ENCODE data around the gene KRT76.

The KRT76 gene

GRCh38 chr12:52817003-52817698 is 40.0 kb upstream of the KRT76 start:
- TF ChIP-seq, protein P1, sequence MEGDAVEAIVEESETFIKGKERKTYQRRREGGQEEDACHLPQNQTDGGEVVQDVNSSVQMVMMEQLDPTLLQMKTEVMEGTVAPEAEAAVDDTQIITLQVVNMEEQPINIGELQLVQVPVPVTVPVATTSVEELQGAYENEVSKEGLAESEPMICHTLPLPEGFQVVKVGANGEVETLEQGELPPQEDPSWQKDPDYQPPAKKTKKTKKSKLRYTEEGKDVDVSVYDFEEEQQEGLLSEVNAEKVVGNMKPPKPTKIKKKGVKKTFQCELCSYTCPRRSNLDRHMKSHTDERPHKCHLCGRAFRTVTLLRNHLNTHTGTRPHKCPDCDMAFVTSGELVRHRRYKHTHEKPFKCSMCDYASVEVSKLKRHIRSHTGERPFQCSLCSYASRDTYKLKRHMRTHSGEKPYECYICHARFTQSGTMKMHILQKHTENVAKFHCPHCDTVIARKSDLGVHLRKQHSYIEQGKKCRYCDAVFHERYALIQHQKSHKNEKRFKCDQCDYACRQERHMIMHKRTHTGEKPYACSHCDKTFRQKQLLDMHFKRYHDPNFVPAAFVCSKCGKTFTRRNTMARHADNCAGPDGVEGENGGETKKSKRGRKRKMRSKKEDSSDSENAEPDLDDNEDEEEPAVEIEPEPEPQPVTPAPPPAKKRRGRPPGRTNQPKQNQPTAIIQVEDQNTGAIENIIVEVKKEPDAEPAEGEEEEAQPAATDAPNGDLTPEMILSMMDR (IDR thresholded peaks at IDR 0.05; ENCODE audit: control insufficient read depth, insufficient read depth, low read depth, low read length, missing control alignments), result no peak
- no peak for DNase-seq (ENCODE audit: low read depth)
- no peak overlapping the region for H3K4me3 ChIP-seq (ENCODE audit: control insufficient read depth, low read depth, low read length)

DNA sequence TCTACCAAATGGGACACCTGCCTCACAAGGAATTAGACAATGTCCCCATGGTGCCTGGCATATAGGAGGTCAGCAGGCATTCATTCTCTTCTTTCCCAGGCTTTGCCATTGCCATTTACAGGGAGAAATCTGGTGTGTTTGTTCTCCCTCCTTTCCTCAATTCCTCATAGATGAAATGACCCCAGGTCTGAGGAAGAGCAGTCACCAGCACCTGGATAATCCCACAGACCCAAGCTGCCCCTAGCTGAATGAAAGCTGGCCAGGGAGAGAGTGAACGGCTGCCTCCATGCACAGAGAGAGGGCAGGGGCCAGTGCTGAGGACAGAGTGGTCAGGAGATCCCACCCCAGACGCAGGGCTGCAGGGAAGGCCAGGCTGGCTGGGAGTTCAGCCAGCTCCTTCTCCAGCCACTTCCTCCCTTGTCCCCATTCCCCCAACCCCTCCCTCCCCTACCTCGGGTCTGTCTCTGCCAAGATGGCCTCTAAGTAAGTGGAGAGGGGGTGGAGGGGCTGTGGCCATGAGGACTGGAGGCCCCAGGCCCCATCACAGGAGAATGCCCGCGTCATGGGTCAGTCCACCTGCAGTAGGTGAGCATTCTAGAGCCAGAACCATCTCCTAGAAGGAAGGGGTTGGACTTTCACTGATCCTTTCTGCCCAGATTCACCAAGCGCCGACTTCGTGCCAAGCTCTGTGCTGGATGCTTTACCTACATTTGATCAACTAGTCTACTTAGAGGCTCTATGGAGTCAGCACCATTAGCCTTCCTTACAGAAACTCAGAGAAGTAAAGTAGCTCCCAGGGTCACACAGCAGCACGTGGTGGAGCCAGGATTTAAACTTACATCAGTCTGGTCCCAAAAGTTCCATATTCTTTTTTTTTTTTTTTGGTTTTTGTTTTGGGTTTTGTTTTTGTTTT is 38.8 kb upstream of the KRT76 start:
- TF ChIP-seq, protein P1 (IDR thresholded peaks at IDR 0.05; ENCODE audit: control insufficient read depth, insufficient read depth, low read depth, low read length, missing control alignments), result no peak
- H3K4me3 ChIP-seq (ENCODE audit: control insufficient read depth, low read depth, low read length), result no peak overlapping the region
- DNase-seq (ENCODE audit: low read depth), result no peak

GRCh38 chr12:52815161-52815560 is 38.0 kb upstream of the KRT76 start:
- TF ChIP-seq, protein P1 (IDR thresholded peaks at IDR 0.05; ENCODE audit: control insufficient read depth, insufficient read depth, low read depth, low read length, missing control alignments), result no peak
- DNase-seq (ENCODE audit: low read depth), result no peak
- no peak overlapping the region for H3K4me3 ChIP-seq (ENCODE audit: control insufficient read depth, low read depth, low read length)

- no peak overlapping the region for H3K4me3 ChIP-seq (ENCODE audit: control insufficient read depth, low read depth, low read length)
- no peak for DNase-seq (ENCODE audit: low read depth)
- TF ChIP-seq, protein P1 (IDR thresholded peaks at IDR 0.05; ENCODE audit: control insufficient read depth, insufficient read depth, low read depth, low read length, missing control alignments), result no peak
These were observed 37.6 kb upstream of the KRT76 start for GRCh38 chr12:52814710-52815155.

DNA sequence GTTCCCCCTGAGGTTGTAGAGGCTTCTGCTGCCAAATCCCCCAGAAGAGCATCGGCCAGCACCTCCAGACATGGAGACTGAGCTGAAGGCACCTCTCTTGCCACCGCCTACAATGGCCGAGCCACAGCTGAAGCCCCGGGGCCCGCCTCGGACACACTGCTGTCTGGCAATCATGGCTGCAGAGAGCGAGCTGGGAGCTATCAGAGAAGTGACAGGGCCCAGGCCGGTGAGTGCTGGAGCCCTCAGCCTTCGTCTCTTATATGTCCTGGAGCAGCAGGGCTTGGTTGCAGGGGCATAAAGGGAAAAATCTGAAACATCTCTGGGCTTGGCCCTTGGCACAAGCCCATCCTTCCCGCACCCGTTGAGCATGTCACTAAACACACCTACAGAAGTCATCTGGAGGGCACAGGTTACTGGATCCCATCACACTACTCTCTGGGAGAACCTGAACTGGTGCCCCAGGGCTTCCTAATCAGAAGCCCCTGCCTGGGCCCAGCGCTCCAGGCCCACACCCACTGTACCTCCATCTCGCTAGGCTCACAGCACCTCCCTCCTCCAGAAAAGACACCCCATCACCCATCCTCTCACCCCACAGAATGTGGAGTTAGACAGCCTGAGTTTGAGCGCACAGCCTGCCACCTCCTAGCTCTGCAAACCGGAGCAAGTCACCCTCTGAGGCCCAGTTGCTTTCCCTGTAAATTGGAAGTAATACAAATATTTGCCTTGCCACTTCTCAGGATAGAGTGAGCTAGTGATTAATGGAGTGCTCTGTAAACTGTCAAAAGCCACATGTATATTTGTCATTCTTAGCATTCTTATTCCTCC is 37.0 kb upstream of the KRT76 start, which contains the start of gene KRT4:
TSS of gene KRT4 (minus strand) at position 232 of the 825 bp plus-strand sequence. CDS start at position 174, 58 bp downstream.
- no peak within 1 kb of the TSS for H3K4me3 ChIP-seq (ENCODE audit: control insufficient read depth, low read depth, low read length)
- no peak for DNase-seq (ENCODE audit: low read depth)
- TF ChIP-seq, protein P1 (IDR thresholded peaks at IDR 0.05; ENCODE audit: control insufficient read depth, insufficient read depth, low read depth, low read length, missing control alignments), result no peak
